Raji (cell line): ENCODE measurements around the gene ECM2.

Experiments
- POLR2A ChIP-seq: IDR thresholded peaks from 2 replicates; pipeline ENCODE4 v1.6.1; 2011; ENCODE audit warnings: low read depth, low read length, control low read depth; ENCODE audit not compliant: insufficient read depth

Gene ECM2

GRCh38 chr9:92535940-92536850, at the start of gene ECM2:
TSS of gene ECM2 (minus strand) at chr9:92535990. CDS start at chr9:92522866, 13,124 bp downstream.
- no peak for TF ChIP-seq POLR2A

- TF ChIP-seq POLR2A: no peak
These were observed 40.4 kb upstream of the ECM2 start for GRCh38 chr9:92576175-92576574.

GRCh38 chr9:92564982-92565381, 29.2 kb upstream of the ECM2 start:
- TF ChIP-seq POLR2A: no peak

- TF ChIP-seq POLR2A: no peak
These were observed 28.7 kb upstream of the ECM2 start for GRCh38 chr9:92564504-92564903.

GRCh38 chr9:92563116-92564100, 27.6 kb upstream of the ECM2 start:
- no peak for TF ChIP-seq POLR2A

GRCh38 chr9:92562461-92562967, 26.7 kb upstream of the ECM2 start:
- TF ChIP-seq POLR2A: no peak

- no peak for TF ChIP-seq POLR2A
These were observed 25.9 kb upstream of the ECM2 start for GRCh38 chr9:92561374-92562330.

- TF ChIP-seq POLR2A: no peak
These were observed 23.0 kb upstream of the ECM2 start for GRCh38 chr9:92558612-92559374.

- no peak for TF ChIP-seq POLR2A
These were observed 15.0 kb upstream of the ECM2 start for GRCh38 chr9:92550765-92551164.

- no peak for TF ChIP-seq POLR2A
These were observed 11.6 kb upstream of the ECM2 start for GRCh38 chr9:92547356-92547755.

- no peak for TF ChIP-seq POLR2A
These were observed 9.3 kb upstream of the ECM2 start for GRCh38 chr9:92545002-92545510.

- TF ChIP-seq POLR2A: no peak
These were observed 8.2 kb upstream of the ECM2 start for GRCh38 chr9:92543972-92544371.

- TF ChIP-seq POLR2A: no peak
These were observed 2.8 kb upstream of the ECM2 start for GRCh38 chr9:92538541-92538940.
